Measurements from ENCODE around the gene RANBP3.

The RANBP3 gene

DNA sequence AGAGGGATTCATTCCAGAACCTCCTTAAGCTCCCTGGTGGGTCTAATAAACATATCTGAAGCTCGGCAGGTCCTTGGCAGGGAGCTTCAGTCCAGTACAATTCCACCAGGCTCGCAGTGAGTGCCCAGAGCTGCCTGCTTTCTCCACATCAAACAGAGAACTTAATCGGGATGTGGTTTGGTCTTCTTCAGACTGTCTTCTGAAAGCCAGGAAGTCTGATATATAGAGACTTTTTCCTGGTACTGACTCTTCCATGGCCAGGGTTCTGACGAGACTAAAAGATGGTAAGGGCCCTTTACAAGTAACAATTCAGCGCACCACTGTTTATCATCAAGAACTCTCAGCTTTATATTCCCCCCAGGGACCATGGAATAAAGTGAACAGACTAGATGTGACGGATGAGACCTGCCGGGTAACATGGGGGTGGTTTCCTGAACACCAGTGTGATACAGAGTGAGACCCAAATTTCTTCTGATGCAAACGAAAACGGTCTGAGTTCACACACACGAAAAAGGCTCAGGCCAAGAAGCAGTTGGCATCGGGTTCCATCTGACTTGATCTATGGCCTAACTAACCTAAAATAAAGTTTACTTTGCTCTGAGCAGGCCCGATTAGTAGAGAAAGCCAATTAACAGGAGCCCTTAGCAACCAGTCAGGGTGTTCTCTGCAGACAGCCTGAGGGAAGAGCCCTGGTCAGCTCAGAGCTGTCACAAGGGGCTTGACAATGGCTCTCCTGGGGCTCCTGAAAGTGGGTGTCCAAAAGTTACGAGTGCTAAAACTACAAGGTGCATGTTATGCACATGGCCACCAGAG lies 29.0 kb downstream of the RANBP3 start:
- Histone ChIP-seq H3K36me3 (ENCODE audit: control insufficient read depth in 2 of 2, insufficient read depth in 1 of 2, low read length in 2 of 2) (peaks cover 0 to 33% of the 10 kb centered on the region in 2 experiments; a peak in 2 of 3 replicates), H3K27ac (ENCODE audit: extremely low read depth, low read depth, low read length) (no peak overlapping the region)
- POLR2A ChIA-PET, result no interaction called here

DNA sequence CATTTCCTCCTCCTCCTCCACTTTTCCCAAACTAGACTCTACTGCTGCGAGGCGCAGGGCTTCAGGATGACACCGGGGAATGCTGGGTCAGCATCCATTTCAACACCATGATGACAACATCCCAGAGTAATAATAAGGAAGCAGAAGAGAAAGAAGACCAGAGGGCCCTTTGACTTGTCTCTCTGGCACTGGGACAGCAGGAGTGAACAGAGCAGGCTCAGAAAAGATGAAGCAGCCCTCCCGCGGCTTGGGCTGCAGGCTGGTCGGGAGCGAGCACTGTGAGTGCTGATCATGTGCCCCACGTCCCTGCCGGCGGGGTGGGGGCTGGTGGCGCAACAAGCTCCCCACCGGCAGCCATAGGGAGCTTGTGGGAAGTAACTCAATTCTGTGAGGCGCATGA lies 30.5 kb downstream of the RANBP3 start:
- POLR2A ChIA-PET, result interaction anchor here (0.6 kb wide), 1 partner anchor 770 kb away, joined by 3 read pairs; no protein-coding TSS in a partner anchor
- Histone ChIP-seq H3K4me1 (ENCODE audit: control insufficient read depth, insufficient read depth, low read length) (peaks cover 7% of the 10 kb centered on the region), H3K27ac (ENCODE audit: extremely low read depth, low read depth, low read length) (no peak overlapping the region), H3K9me3 (ENCODE audit: control insufficient read depth, insufficient read depth, low read depth, low read length) (no peaks in the 10 kb centered on the region), H3K36me3 (ENCODE audit: control insufficient read depth in 2 of 2, insufficient read depth in 1 of 2, low read length in 2 of 2) (peaks cover 0 to 32% of the 10 kb centered on the region in 2 experiments; a peak in 2 of 3 replicates), H3K4me3 (ENCODE audit: low read depth, low read length) (no peak overlapping the region)
- CTCF ChIA-PET, result interaction anchor here (0.9 to 4.1 kb wide), 4 partner anchors 11 to 143 kb away, joined by 4 to 19 read pairs (median 4); no protein-coding TSS in a partner anchor
- TF ChIP-seq ZNF404 (tag by site-specific recombination; IDR thresholded peaks at IDR 0.05) (no peak), ZNF624 (tag by site-specific recombination; IDR thresholded peaks at IDR 0.05) (no peak), ZIC2 (tag by site-specific recombination; IDR thresholded peaks at IDR 0.05) (peak; percentile 80), ZNF239 (tag by site-specific recombination; IDR thresholded peaks at IDR 0.05) (no peak), ZNF600 (tag by site-specific recombination; IDR thresholded peaks at IDR 0.05) (peak; percentile 72; the same call in 1 of the 2 replicates), ZNF658 (tag by site-specific recombination; IDR thresholded peaks at IDR 0.05) (no peak), ZNF157 (tag by site-specific recombination; IDR thresholded peaks at IDR 0.05) (no peak), ZNF341 (tag by site-specific recombination; IDR thresholded peaks at IDR 0.05; ENCODE audit: low read depth) (0 out of 2 replicates have a peak, but pooled peaks have one; percentile 9)
- TF ChIP-seq, protein P1, sequence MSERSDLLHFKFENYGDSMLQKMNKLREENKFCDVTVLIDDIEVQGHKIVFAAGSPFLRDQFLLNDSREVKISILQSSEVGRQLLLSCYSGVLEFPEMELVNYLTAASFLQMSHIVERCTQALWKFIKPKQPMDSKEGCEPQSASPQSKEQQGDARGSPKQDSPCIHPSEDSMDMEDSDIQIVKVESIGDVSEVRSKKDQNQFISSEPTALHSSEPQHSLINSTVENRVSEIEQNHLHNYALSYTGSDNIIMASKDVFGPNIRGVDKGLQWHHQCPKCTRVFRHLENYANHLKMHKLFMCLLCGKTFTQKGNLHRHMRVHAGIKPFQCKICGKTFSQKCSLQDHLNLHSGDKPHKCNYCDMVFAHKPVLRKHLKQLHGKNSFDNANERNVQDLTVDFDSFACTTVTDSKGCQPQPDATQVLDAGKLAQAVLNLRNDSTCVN (tag by site-specific recombination; optimal IDR thresholded peaks at IDR 0.05), result peak; percentile 9

More for the DNA sequence above, 29.0 kb downstream of the RANBP3 start:
- H3K4me3 ChIP-seq (ENCODE audit: low read depth, low read length), result no peak overlapping the region
- TF ChIP-seq ZNF341 (tag by site-specific recombination; IDR thresholded peaks at IDR 0.05; ENCODE audit: low read depth) (peak; percentile 61), ZNF610 (tag by site-specific recombination; IDR thresholded peaks at IDR 0.05; ENCODE audit: borderline replicate concordance) (no peak)
- no peaks in the 10 kb centered on the region for H3K9me3 ChIP-seq (ENCODE audit: control insufficient read depth, insufficient read depth, low read depth, low read length)
- CTCF ChIA-PET, result interaction anchor here (0.6 to 4.1 kb wide), 6 partner anchors 15 to 145 kb away, joined by 3 to 19 read pairs (median 6); no protein-coding TSS in a partner anchor
- peaks cover 12% of the 10 kb centered on the region for H3K4me1 ChIP-seq (ENCODE audit: control insufficient read depth, insufficient read depth, low read length)

DNA sequence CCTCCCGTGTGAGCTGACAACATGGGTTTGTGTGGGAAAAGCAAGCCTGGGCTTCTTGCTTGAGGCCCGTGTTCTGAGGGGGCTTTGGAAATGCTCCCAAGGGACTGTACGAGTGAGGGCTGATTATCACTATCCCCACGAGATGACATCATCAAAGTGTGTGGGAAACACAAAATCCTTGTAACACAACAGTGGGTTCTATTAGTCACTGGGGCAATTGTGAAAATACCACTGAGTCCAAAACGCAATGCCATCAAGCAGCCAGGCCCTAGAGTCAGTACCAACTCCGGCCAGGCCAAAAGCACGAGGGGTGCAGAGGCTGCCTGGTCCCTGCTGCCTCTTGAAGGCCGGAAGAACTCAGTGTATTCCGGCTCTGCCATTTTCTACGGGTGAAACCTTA lies 34.3 kb downstream of the RANBP3 start:
- peaks cover 5% of the 10 kb centered on the region; the same call in 1 of the 2 replicates for H3K4me1 ChIP-seq (ENCODE audit: control insufficient read depth, insufficient read depth, low read length)
- no peak overlapping the region for H3K27ac ChIP-seq (ENCODE audit: extremely low read depth, low read depth, low read length)
- H3K4me3 ChIP-seq (ENCODE audit: low read depth, low read length), result no peak overlapping the region
- peaks cover 0 to 40% of the 10 kb centered on the region in 2 experiments; a peak in 2 of 3 replicates for H3K36me3 ChIP-seq (ENCODE audit: control insufficient read depth in 2 of 2, insufficient read depth in 1 of 2, low read length in 2 of 2)
- ChIA-PET CTCF (no interaction called here), POLR2A (interaction anchor here (0.6 kb wide), 1 partner anchor 170 kb away, joined by 4 read pairs; no protein-coding TSS in a partner anchor)
- no peaks in the 10 kb centered on the region for H3K9me3 ChIP-seq (ENCODE audit: control insufficient read depth, insufficient read depth, low read depth, low read length)
- peak; percentile 67 for TF ChIP-seq EGR2 (tag by site-specific recombination; IDR thresholded peaks at IDR 0.05; ENCODE audit: low read depth)
- TF ChIP-seq, protein P2, sequence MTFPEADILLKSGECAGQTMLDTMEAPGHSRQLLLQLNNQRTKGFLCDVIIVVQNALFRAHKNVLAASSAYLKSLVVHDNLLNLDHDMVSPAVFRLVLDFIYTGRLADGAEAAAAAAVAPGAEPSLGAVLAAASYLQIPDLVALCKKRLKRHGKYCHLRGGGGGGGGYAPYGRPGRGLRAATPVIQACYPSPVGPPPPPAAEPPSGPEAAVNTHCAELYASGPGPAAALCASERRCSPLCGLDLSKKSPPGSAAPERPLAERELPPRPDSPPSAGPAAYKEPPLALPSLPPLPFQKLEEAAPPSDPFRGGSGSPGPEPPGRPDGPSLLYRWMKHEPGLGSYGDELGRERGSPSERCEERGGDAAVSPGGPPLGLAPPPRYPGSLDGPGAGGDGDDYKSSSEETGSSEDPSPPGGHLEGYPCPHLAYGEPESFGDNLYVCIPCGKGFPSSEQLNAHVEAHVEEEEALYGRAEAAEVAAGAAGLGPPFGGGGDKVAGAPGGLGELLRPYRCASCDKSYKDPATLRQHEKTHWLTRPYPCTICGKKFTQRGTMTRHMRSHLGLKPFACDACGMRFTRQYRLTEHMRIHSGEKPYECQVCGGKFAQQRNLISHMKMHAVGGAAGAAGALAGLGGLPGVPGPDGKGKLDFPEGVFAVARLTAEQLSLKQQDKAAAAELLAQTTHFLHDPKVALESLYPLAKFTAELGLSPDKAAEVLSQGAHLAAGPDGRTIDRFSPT (tag by site-specific recombination; IDR thresholded peaks at IDR 0.05), result peak; percentile 69; the same call in 1 of the 2 replicates
- TF ChIP-seq, protein P3, sequence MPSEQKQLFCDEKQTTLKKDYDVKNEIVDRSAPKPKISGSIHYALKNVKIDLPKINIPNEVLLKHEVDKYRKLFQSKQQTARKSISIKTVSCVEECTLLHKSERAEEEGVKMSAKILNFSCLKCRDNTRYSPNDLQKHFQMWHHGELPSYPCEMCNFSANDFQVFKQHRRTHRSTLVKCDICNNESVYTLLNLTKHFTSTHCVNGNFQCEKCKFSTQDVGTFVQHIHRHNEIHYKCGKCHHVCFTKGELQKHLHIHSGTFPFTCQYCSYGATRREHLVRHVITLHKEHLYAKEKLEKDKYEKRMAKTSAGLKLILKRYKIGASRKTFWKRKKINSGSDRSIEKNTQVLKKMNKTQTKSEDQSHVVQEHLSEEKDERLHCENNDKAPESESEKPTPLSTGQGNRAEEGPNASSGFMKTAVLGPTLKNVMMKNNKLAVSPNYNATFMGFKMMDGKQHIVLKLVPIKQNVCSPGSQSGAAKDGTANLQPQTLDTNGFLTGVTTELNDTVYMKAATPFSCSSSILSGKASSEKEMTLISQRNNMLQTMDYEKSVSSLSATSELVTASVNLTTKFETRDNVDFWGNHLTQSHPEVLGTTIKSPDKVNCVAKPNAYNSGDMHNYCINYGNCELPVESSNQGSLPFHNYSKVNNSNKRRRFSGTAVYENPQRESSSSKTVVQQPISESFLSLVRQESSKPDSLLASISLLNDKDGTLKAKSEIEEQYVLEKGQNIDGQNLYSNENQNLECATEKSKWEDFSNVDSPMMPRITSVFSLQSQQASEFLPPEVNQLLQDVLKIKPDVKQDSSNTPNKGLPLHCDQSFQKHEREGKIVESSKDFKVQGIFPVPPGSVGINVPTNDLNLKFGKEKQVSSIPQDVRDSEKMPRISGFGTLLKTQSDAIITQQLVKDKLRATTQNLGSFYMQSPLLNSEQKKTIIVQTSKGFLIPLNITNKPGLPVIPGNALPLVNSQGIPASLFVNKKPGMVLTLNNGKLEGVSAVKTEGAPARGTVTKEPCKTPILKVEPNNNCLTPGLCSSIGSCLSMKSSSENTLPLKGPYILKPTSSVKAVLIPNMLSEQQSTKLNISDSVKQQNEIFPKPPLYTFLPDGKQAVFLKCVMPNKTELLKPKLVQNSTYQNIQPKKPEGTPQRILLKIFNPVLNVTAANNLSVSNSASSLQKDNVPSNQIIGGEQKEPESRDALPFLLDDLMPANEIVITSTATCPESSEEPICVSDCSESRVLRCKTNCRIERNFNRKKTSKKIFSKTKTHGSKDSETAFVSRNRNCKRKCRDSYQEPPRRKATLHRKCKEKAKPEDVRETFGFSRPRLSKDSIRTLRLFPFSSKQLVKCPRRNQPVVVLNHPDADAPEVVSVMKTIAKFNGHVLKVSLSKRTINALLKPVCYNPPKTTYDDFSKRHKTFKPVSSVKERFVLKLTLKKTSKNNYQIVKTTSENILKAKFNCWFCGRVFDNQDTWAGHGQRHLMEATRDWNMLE (tag by site-specific recombination; conservative IDR thresholded peaks at IDR 0.05; ENCODE audit: low read depth), result no peak
- TF ChIP-seq, protein P4, sequence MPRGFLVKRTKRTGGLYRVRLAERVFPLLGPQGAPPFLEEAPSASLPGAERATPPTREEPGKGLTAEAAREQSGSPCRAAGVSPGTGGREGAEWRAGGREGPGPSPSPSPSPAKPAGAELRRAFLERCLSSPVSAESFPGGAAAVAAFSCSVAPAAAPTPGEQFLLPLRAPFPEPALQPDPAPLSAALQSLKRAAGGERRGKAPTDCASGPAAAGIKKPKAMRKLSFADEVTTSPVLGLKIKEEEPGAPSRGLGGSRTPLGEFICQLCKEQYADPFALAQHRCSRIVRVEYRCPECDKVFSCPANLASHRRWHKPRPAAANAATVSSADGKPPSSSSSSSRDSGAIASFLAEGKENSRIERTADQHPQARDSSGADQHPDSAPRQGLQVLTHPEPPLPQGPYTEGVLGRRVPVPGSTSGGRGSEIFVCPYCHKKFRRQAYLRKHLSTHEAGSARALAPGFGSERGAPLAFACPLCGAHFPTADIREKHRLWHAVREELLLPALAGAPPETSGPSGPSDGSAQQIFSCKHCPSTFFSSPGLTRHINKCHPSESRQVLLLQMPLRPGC (tag by site-specific recombination; IDR thresholded peaks at IDR 0.05), result no peak
- peak; percentile 69; the same call in 1 of the 2 replicates for TF ChIP-seq ZBTB48 (tag by site-specific recombination; IDR thresholded peaks at IDR 0.05)
- TF ChIP-seq, protein P5, sequence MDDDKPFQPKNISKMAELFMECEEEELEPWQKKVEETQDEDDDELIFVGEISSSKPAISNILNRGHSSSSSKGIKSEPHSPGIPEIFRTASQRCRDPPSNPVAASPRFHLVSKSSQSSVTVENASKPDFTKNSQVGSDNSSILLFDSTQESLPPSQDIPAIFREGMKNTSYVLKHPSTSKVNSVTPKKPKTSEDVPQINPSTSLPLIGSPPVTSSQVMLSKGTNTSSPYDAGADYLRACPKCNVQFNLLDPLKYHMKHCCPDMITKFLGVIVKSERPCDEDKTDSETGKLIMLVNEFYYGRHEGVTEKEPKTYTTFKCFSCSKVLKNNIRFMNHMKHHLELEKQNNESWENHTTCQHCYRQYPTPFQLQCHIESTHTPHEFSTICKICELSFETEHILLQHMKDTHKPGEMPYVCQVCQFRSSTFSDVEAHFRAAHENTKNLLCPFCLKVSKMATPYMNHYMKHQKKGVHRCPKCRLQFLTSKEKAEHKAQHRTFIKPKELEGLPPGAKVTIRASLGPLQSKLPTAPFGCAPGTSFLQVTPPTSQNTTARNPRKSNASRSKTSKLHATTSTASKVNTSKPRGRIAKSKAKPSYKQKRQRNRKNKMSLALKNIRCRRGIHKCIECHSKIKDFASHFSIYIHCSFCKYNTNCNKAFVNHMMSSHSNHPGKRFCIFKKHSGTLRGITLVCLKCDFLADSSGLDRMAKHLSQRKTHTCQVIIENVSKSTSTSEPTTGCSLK (tag by site-specific recombination; IDR thresholded peaks at IDR 0.05), result no peak
